Activated T-cell treated with anti-CD3 and anti-CD28 coated beads, Interleukin-2, amount 50 U/mL, for 48 hours (primary cell): ENCODE data around the gene SMG5.
"Not testable (repeated sequence)": the region's sequence is repeated elsewhere in the genome, so short reads cannot be mapped to it uniquely, and the experiment has no call there.

Experiments used
- DNase-seq, 2 experiments: peaks; one replicate each; pipeline ENCODE4 v3.0.0-alpha.2; 2020

Gene SMG5, protein sequence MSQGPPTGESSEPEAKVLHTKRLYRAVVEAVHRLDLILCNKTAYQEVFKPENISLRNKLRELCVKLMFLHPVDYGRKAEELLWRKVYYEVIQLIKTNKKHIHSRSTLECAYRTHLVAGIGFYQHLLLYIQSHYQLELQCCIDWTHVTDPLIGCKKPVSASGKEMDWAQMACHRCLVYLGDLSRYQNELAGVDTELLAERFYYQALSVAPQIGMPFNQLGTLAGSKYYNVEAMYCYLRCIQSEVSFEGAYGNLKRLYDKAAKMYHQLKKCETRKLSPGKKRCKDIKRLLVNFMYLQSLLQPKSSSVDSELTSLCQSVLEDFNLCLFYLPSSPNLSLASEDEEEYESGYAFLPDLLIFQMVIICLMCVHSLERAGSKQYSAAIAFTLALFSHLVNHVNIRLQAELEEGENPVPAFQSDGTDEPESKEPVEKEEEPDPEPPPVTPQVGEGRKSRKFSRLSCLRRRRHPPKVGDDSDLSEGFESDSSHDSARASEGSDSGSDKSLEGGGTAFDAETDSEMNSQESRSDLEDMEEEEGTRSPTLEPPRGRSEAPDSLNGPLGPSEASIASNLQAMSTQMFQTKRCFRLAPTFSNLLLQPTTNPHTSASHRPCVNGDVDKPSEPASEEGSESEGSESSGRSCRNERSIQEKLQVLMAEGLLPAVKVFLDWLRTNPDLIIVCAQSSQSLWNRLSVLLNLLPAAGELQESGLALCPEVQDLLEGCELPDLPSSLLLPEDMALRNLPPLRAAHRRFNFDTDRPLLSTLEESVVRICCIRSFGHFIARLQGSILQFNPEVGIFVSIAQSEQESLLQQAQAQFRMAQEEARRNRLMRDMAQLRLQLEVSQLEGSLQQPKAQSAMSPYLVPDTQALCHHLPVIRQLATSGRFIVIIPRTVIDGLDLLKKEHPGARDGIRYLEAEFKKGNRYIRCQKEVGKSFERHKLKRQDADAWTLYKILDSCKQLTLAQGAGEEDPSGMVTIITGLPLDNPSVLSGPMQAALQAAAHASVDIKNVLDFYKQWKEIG

DNA sequence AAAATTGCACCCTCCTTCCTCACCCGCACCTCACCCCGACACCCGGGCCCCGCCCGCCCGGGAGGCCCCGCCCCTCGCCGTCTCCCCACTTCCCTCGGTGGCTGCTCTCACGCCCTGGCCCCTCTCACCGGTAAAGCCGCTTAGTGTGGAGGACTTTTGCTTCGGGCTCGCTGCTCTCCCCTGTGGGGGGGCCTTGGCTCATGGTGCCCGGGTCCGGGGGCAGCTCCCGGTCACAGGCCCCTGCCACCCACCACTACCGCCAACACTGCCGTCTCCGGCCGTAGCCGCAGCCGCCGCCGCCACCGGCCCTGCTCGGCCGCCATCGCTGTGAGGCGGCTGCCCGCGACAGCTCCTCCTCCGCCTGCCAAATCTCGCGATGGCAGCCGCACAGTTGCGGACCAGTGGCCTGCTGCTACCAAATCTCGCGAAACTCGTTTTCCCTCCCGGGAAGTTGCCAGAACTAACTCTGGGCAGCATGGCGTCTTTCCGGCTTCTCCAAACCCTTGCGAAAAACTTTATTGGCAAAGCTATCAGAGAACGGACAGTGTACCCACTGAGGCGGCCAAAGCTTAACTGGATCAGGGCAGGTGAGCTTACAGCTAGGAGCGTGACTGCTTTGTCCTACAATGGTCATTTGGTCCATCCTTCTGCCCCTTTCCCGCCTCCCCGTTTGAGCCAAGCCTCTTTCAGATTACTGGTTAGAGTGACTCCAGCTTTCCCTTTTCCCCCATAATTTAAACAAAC lies at the start of gene SMG5:
Gene SMG5 (minus strand): TSS at position 347 of the 744 bp plus-strand sequence. CDS start 145 bp downstream, at position 202.
- peak; percentile 93 to 97 for DNase-seq

DNA sequence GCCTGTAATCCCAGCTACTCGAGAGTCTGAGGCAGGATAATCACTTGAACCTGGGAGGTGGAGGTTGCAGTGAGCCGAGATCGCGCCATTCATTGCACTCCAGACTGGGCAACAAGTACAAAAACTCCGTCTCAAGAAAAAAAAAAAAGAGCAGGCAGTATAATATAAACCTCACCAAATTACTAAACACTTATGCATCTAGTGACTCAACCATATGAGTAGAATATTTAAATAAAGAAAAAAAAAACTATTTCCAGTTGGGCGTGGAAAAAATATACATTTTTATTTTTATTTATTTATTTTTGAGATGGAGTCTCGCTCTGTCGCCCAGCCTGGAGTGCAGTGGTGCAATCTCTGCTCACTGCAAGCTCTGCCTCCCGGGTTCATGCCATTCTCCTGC lies 40.6 kb upstream of the SMG5 start:
- DNase-seq, result not testable (repeated sequence)

DNA sequence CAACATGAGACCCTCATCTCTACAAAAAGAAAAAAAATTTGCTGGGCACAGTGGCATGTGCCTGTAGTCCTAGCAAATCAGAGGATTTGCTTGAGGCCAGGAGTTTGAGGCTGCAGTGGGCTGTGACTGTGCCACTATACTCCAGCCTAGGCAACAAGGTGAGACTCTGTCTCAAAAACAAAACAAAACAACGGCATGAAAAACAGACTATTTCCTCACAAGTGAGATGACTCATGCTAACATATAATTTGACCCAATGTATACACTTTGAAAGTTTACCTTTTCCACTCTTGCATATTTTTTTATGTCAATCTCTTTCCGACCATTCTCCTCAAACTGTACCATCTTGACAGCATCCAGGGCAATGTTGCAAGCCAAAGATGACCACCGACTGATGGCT lies 37.9 kb upstream of the SMG5 start:
- DNase-seq, result no peak

DNA sequence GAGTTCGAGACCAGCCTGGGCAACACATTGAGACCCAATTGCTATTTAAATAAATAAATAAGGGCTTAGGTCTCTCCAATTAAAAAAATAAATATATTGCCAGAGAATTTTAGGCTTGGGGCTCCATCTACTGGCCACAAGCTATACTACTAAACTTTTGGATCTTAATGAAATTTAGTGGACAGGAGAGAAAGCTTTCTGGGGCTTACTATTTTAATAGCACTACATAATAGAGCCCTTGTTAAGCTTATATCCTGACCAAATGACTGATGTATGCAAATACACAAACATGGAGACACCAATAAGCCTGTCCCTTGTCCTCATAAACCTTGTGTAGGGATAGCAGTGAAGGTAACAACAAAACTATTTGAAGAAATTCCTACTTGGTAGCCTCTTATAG lies 37.0 kb upstream of the SMG5 start:
- DNase-seq, result no peak

DNA sequence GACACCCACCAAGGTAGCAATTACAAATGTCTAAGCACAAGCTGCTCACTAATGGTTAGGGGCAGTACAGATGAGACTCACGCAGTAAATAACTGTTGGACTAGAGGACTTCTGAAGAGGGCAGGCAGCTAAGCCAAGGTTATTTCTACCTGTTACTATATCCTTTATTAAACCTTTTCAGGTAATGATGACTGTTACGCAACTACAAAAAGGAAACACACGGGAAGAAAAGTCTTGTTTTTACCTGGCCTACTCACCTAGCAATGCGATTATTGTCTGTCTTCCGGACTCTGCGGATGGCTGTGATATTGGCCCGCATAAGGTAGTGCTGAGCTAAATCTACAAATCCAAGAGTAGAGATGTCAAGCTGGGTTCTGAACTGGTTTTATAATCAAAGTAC lies 34.3 kb upstream of the SMG5 start:
- no peak for DNase-seq

DNA sequence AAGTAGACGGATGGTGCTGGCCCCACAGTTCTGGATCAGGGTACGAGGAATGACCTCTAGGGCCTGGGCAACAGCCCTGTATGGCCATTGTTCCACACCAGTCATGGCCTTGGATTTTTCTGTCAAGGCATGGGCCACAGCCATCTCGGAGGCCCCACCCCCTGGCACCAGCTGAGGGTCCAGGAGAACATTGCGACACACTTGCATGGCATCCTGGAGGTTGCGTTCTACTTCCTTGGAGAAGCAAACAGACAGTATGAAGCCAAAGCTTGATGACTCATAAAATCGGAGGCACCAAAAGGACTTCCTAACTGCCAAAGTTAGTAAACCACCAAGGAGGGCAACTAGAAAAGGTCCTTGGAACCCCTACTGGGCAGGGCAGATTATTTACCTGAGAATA lies 28.3 kb upstream of the SMG5 start:
- DNase-seq, result no peak

DNA sequence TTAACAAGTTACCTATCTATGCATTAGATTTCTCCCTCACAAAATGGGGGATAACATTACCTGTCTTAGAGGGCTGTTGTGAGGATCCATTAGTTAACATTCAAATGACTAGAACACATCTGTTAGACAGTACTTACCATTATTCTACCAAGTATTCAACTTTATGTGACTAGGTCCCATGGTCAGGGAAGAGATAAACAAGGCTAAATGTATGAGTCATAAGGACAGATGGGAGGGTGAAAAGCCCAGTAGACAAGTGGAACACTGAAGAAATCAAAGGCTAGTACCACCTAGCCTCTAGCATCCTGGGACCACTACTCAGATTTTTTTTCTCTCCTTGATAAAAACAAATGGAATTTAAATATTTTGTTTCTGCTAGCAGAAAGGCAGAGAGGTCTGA lies 25.5 kb upstream of the SMG5 start:
- DNase-seq, result no peak

DNA sequence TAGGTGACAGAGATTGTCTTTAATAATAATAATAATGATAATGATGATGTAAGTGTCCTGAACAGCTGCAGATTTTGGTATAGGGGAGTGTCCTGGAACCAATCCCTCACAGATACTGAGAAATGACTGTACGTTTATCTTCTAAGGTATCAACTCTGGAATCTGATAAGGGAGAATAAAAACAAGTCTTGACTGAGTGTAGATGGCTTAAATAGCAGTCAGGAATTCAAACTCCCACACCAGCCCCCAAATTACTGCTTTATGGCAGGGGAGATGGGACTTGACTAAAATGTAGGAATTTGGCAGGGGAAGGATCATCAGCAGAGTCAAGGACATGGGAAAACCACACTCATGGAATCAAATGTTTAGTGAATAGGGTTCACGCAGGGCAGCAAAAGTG lies 22.6 kb upstream of the SMG5 start:
- no peak for DNase-seq

DNA sequence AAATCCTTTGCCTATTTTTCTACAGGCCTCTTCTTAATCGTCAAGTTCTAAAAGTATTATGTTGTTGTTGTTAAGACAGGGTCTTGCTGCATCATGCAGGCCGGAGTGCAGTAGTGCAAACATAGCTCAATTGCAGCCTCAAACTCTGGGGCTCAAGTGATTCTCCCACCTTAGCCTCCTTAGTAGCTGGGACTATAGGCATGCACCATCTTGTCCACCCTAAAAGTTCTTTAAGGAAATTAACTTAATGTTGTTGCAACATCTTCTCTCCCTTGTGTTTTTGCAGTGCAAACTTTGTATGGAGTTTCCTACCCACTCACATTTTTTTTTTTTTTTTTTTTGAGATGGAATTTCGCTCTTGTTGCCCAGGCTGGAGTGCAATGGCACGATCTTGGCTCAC lies 20.6 kb upstream of the SMG5 start:
- no peak for DNase-seq

DNA sequence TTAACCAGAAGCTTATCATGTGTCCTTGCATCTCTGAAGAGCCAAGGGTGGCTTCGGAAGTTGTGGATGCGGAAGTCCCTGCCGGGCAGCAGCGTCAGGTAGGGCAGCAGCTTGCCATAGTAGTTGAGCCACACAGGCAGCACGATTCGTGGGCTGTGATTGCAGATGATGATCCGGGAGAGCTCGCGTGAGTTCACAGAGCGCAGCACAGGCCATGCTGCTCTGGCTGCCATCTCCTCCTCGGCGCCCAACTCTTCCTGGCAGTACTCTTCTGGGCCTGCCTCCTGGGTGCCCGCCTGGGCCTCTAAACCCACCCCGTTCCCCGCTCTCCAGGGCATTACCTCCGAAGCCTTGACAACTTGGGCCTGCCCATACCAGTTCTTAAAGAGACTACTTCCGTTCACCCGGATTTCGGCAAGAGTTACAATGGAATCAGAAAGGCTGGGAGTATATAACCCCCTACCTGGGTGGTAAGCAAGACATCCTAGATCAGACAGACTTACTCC lies 16.3 kb upstream of the SMG5 start, which contains the start of gene VHLL:
Gene VHLL (minus strand): TSS at position 456 of the 506 bp plus-strand sequence. CDS start 118 bp downstream, at position 338.
- no peak for DNase-seq

DNA sequence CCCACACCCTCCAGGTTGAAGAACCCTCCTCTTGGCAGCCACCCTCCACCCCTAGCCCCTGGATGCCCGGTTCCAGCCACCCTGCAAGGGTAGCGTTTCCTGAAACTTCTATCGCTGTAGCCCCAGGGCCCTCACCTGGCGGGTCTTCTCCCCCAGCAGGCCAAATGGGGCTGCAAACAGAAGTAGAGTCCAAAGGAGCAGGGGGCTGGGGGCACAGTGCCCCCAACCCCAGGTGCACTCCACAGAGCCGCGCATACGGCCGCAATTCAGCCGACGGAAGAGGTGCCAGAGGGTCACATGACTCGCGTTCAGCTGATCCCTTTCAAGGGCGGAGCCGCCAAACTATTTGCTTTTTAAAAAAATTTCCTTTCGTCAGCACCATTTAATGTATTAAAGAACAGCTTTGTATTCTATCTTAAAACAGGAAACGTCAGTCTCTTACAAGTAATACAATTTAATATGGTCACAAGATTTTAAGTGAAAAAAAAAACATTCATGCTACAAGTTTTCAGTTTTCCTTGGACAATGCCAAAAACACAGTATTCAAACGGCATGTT lies 12.8 kb upstream of the SMG5 start, which contains the start of gene GLMP:
Gene GLMP (minus strand): TSS at position 289 of the 557 bp plus-strand sequence. CDS start 34 bp downstream, at position 255.
- DNase-seq, result peak; percentile 61 to 67

DNA sequence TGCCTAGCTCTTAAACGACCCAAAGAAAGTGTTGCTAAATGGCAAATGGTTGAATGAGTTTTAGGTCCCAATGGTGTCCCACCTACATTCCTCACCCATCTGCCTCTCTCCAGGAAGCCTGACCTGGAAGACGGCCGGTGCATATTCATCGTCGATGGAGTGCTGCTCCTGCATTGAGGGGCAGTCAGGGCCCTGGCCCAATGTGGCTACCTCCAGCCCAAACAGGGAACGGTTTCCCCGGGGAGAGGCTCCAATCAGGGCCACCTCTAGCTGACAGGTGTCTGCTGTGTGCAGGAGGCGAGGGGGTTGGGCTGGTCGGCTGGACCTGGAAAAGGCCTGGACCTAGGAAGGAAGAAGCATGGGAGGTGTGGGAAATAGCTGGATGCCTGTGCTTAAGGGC lies 11.3 kb upstream of the SMG5 start:
- no peak for DNase-seq

DNA sequence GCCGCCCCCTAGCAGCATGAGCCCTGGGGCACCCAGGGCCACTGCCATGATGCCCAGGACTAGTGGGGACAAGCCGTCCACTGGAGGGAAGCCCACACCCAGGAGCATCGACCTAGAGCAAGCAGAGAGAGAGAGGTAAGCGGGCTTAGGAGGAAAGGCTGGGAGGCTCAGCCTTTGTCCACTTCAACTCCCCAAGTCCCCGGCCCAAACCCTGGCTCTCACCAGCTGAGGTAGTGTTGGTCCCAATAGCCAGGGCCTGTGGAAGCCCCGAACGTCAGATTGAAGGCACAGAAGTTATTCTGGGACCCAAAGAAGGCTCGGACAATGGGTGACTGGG lies 10.4 kb upstream of the SMG5 start:
- no peak for DNase-seq

DNA sequence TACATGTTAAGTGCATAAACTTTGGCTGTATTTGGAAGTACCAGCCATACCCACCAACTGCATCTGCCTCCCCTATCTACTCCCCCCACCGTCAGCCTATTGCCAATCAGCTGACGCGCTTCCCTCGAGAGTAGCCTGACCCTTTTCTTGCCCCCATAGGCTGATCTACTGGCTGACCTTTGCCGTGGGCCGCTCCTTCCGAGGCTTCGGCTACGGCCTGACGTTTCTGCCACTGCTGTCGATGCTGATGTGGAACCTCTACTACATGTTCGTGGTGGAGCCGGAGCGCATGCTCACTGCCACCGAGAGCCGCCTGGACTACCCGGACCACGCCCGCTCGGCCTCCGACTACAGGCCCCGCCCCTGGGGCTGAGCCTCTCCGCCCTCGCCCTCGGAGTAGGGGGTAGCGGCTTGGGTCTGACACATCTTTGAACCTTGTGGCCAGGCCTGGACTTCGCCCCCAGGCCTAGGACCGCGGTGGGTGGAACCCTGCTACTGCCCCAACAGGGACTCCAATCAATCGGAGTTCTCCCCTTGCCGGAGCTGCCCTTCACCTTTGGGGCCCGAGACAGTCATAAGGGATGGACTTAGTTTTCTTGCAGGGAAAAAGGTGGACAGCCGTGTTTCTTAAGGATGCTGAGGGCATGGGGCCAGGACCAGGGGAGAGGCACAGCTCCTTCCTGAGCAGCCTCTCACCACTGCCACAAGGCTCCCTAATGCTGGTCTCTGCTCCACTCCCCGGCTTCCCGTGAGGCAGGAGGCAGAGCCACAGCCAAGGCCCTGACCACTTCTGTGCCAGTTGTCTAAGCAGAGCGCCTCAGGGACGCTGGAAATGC lies 8.8 kb upstream of the SMG5 start:
- DNase-seq, result peak; percentile 32 to 48

DNA sequence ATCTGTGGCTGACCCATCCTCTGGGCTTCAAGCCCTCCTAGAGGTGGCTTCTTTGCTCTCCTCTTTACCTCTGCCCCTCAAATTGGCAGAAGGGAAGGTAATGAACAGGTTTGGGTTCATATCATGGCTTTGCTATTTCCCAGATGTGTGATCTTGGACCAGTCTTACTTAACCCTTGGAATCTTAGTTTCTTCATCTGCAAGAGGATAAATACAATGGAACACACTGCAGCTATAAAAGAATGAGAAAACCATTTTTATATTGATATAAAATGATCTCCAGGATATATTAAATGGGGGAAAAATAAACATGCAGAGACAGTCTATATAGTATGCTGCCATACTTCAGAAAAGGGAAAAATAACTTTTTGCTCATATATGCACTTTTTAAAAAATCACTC lies 7.2 kb upstream of the SMG5 start:
- DNase-seq, result no peak

DNA sequence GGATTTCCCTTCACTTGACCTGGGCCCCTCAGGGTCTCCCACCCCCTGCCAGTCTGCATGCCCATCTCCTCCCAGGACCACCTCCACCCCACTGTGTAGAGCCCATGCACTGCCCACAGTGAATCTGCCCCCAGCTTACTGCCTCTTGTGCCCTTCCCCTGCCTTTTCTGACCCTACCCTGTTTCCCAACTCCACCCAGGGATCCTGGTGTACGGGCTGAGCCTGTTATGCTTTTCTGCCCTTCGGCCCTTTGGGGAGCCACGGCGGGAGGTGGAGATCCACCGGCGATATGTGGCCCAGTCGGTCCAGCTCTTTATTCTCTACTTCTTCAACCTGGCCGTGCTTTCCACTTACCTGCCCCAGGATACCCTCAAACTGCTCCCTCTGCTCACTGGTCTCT lies 3.4 kb upstream of the SMG5 start:
- no peak for DNase-seq

DNA sequence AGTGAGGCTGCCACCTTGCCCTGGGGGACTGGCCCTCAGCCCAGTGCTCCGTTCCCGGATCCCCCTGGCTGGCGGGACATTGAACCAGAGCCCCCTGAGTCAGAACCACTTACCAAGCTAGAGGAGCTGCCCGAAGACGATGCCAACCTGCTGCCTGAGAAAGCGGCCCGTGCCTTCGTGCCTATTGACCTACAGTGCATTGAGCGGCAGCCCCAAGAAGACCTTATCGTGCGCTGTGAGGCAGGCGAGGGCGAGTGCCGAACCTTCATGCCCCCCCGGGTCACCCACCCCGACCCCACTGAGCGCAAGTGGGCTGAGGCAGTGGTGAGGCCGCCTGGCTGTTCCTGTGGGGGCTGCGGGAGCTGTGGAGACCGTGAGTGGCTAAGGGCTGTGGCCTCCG lies 2.8 kb upstream of the SMG5 start:
- no peak for DNase-seq

DNA sequence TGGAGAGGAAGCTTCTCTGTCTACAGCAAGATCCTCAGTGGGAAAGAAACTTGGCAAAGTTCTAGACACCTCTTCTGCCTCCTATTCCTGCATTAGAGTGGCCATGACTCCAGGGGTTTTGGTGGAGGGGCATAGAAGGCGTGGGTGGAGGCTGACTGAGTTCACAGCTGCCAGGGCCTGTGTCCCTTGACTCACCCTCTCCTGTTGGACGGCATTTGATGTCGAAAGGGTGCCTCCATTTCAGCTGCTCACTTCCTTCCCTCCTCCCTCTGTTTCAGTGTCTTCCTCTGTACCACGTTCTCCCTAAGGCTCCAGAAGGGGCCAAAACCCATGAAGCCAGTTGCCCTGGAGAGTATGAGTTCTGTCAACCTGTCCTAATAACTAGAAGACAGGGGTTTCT lies 2.1 kb upstream of the SMG5 start:
- no peak for DNase-seq

DNA sequence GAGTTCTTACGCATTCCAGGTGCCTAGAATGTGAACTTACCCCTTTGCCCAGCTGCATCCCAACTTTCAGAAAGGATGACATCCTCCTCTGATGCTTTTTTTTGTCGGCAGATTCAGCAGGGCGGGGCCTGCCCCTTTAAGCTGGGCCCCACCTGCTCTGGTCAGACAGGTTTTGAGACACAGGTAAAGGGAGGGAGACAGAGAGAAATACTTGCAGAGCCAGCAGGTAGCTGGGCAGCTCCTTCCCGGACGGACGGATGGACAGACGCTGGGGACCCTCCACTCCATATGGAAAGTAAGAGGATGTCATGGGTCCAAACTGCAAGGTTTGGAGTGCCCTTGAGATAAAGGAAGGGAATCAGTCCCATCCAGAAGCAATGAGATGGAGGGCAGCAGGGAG lies 1.5 kb upstream of the SMG5 start, which contains the start of gene TMEM79:
Gene TMEM79 (plus strand): TSS at position 214 of the 400 bp plus-strand sequence. CDS start 902 bp downstream, outside the sequence.
- no peak for DNase-seq

DNA sequence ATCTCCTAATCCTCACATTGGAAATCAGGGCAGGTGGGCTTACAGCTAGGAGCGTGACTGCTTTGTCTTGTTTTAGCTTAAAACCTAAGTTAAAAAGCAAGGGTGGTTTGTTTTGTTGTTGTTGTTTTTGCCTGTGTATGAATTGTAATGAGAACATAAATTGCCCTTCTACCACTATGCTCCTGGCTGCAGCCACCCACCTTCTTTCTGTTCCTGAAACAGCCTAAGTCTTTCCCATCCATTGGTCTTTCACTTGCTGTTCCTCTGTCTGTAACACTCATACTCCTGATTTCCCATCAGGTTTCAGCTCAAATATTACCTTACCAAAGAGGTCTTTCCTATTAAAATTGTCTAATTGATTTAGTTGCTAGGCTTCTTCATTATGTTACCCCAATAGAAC lies 896 bp upstream of the SMG5 start:
- DNase-seq, result no peak
